Stomach (tissue), 9 donors: Measurements from ENCODE around the gene DIPK1C. TPM values are rescaled to one million over a fixed set of nuclear protein-coding genes. Genes with fewer than 3 reads are reported as not detected.
A peak's percentile ranks its signal among the peaks of the same experiment; 100 is the strongest.

Source experiments
- DNase-seq, 2 donors: peaks; one replicate each; pipeline versions ENCODE4 v3.0.0 to v3.0.0-alpha.2; 2013 to 2019
- H3K27ac ChIP-seq, 5 donors: fragments of 200-600 bp in 4 of 5; sonication (generic) in 4 of 5; one replicate each; pipeline ENCODE4 v1.5.1; 2013 to 2019; ENCODE audit warnings: mild to moderate bottlenecking in 1 of 5, moderate library complexity in 1 of 5
- H3K27me3 ChIP-seq, 3 donors: fragments of 200-600 bp; sonication (generic); one replicate each; pipeline ENCODE4 v1.5.1; 2017 to 2019; ENCODE audit warnings: mixed run types in 1 of 3
- H3K36me3 ChIP-seq, 4 donors: fragments of 200-600 bp; sonication (generic); 1 replicate in 3 of 4; 2 replicates in 1 of 4; pipeline ENCODE4 v1.5.1; 2016 to 2019
- H3K4me1 ChIP-seq, 4 donors: fragments of 200-600 bp; sonication (generic); one replicate each; pipeline ENCODE4 v1.5.1; 2016 to 2019
- H3K4me3 ChIP-seq, 4 donors: fragments of 200-600 bp; sonication (generic) in 3 of 4; one replicate each; pipeline ENCODE4 v1.5.1; 2016 to 2019; ENCODE audit warnings: mild to moderate bottlenecking in 1 of 4
- H3K9me3 ChIP-seq, 4 donors: fragments of 200-600 bp; sonication (generic); one replicate each; pipeline ENCODE4 v1.5.1; 2016 to 2019
- EP300 ChIP-seq: sonication (generic); formaldehyde crosslinking; IDR thresholded peaks from one replicate; pipeline ENCODE4 v1.6.1; 2017; ENCODE audit warnings: antibody characterized with exemption
- POLR2A ChIP-seq, 4 donors: fragments of 450-650 bp; IDR thresholded peaks; one replicate each; pipeline ENCODE4 v1.6.1; 2016; ENCODE audit warnings: antibody characterized with exemption in 4 of 4, control low read depth in 2 of 4, mild to moderate bottlenecking in 1 of 4, moderate library complexity in 1 of 4
- POLR2AphosphoS5 ChIP-seq, 3 donors: sonication (generic); formaldehyde crosslinking; IDR thresholded peaks; one replicate each; pipeline ENCODE4 v1.6.1; 2016; ENCODE audit warnings: antibody characterized with exemption in 3 of 3
- whole genome bisulfite sequencing, 5 donors: extraction: QIAGEN DNeasy Blood & Tissue Kit in 3 of 5; methylation state at CpG; one replicate each; pipeline versions ENCODE4 v1.1.5 to v1.1.7; 2013 to 2018; 5-methylcytosine and 5-hydroxymethylcytosine counted together
- intact Hi-C: fragments of 100-400 bp; cut with DNase I; formaldehyde crosslinking; loops from one replicate; pipeline ENCODE4 v1.15.1; 2023; ENCODE audit warnings: low total_unique reads
- polyA plus RNA-seq, 3 donors: library from polyadenylated mRNA; stranded (reverse); fragments of 200-250 nt; gene quantifications; one replicate each; pipeline ENCODE4 v1.2.3, GENCODE V29; 2013
- total RNA-seq, 5 donors: library from RNA; depleted of rRNA; stranded (reverse); fragments of >200 nt; gene quantifications; one replicate each; pipeline versions ENCODE4 v1.1.0 to v1.2.3, GENCODE V29; 2014 to 2016
- TF ChIP-seq, protein P1 (sequence below), 7 experiments: fragments of 450-650 bp in 4 of 7; fragments of 200-600 bp in 3 of 7; sonication (generic) in 3 of 7; IDR thresholded peaks; one replicate each; pipeline ENCODE4 v1.5.1; 2016 to 2019; ENCODE audit warnings: antibody characterized with exemption in 7 of 7, control low read depth in 2 of 7, mild to moderate bottlenecking in 1 of 7
- donor health status: healthy with polysubstance abuse.
- donor health status: Bipolar disorder and iron deficiency.
- donor health status: healthy.

DIPK1C gene
- total and polyA plus RNA-seq, 8 donors: 0.55 to 2.3 (median 1.8) TPM; not detected in 3

DNA sequence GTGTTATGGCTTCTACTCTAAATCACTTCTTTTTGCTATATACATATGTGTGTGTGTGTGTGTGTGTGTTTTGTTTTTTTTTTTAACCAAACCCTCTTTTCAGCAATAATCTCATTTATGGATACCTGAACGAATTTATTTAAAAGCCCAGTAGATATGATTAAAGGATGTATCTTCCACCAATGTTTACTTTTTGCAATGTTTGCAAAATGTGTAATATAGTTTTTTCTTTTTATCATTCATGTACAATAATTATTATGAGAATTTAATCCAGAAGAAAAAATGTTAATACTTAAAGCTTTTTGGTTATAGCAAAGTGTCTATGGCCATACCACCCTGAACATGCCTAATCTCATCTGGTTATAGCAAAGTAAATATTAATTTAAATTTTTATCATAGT, 37.4 kb upstream of the DIPK1C start:
- WGBS, 5 donors: 34 to 64% (median 44%) methylated on average over 1 of the region's 1 CpG
- TF ChIP-seq EP300 (no peak), POLR2A (IDR thresholded peaks at IDR 0.05) (no peak), POLR2AphosphoS5 (IDR thresholded peaks at IDR 0.05) (no peak)
- TF ChIP-seq, protein P1, sequence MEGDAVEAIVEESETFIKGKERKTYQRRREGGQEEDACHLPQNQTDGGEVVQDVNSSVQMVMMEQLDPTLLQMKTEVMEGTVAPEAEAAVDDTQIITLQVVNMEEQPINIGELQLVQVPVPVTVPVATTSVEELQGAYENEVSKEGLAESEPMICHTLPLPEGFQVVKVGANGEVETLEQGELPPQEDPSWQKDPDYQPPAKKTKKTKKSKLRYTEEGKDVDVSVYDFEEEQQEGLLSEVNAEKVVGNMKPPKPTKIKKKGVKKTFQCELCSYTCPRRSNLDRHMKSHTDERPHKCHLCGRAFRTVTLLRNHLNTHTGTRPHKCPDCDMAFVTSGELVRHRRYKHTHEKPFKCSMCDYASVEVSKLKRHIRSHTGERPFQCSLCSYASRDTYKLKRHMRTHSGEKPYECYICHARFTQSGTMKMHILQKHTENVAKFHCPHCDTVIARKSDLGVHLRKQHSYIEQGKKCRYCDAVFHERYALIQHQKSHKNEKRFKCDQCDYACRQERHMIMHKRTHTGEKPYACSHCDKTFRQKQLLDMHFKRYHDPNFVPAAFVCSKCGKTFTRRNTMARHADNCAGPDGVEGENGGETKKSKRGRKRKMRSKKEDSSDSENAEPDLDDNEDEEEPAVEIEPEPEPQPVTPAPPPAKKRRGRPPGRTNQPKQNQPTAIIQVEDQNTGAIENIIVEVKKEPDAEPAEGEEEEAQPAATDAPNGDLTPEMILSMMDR (IDR thresholded peaks at IDR 0.05): no peak
- intact Hi-C loops: no loop called here
- no peaks in the 10 kb centered on the region for H3K9me3 ChIP-seq
- no peak overlapping the region for H3K27ac ChIP-seq
- no peak overlapping the region for H3K4me3 ChIP-seq
- DNase-seq: no peak
- H3K4me1 ChIP-seq: peaks cover 20 to 36% (median 31%) of the 10 kb centered on the region in 4 donors
- no peaks in the 10 kb centered on the region for H3K36me3 ChIP-seq
- H3K27me3 ChIP-seq: no peaks in the 10 kb centered on the region

- Histone ChIP-seq H3K9me3 (no peaks in the 10 kb centered on the region), H3K27ac (no peak overlapping the region), H3K27me3 (no peaks in the 10 kb centered on the region), H3K36me3 (no peaks in the 10 kb centered on the region), H3K4me3 (no peak overlapping the region), H3K4me1 (peaks cover 17 to 28% (median 24%) of the 10 kb centered on the region in 4 donors)
- no peak for TF ChIP-seq POLR2A (IDR thresholded peaks at IDR 0.05)
- TF ChIP-seq, protein P1 (IDR thresholded peaks at IDR 0.05): peak in 5 of 7 experiments; percentile 45 to 85 (median 66)
- intact Hi-C loops: no loop called here
- DNase-seq: peak; percentile 63 to 89
- WGBS, 5 donors: 24 to 64% (median 49%) methylated on average over 1 of the region's 1 CpG
Measured at GRCh38 chr18:74493689-74494088, 36.6 kb upstream of the DIPK1C start.

DNA sequence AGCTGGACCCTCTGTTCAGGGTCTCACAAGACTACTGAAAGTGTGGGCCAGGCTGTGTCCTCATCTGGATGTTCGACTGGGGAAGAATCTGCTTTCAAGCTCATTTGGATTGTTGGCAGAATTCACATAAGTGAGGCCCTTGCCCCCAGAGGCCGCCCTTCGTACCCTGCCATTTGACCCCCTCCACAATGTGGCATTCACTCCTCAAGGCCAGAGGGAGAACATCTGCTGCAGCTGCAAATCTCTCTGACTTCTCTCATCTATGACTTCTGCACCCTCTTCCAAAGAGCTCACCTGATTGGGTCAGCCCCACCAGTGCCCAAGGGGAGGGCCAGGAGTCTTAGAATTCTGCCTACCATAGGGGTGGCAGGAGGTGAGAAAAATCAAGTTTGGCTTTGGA, 35.2 kb upstream of the DIPK1C start:
- Histone ChIP-seq H3K27me3 (no peaks in the 10 kb centered on the region), H3K27ac (no peak overlapping the region), H3K4me1 (peaks cover 2 to 14% (median 10%) of the 10 kb centered on the region in 4 donors), H3K4me3 (no peak overlapping the region), H3K36me3 (no peaks in the 10 kb centered on the region), H3K9me3 (no peaks in the 10 kb centered on the region)
- intact Hi-C loops: no loop called here
- TF ChIP-seq POLR2AphosphoS5 (IDR thresholded peaks at IDR 0.05) (no peak), EP300 (no peak), POLR2A (IDR thresholded peaks at IDR 0.05) (no peak)
- TF ChIP-seq, protein P1 (IDR thresholded peaks at IDR 0.05): no peak
- no peak for DNase-seq
- WGBS, 5 donors: 68 to 97% (median 93%) methylated on average over 3 of the region's 3 CpGs

DNA sequence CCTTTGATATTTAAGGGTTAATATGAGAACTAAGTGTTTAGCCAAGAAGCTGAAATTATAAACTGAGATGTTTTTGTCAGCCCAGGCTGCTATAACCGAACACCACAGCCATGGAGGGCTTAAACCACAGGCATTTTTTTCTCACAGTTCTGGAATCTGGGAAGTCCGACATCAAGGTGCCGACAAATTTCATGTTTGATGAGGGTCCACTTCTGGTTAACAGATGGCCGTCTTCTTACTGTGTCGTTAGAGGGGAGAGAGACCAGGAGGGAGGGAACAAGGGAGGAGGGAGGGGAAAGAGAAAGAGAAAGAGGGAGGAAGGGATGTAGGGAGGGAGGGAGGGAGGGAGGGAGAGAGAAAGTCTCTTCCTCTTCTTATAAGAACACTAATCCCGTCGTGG, 32.6 kb upstream of the DIPK1C start:
- no peaks in the 10 kb centered on the region for H3K9me3 ChIP-seq
- peaks cover 0 to 12% (median 2%) of the 10 kb centered on the region in 4 donors for H3K4me1 ChIP-seq
- TF ChIP-seq POLR2A (IDR thresholded peaks at IDR 0.05): no peak
- no peak for TF ChIP-seq EP300
- TF ChIP-seq, protein P1 (IDR thresholded peaks at IDR 0.05): no peak
- TF ChIP-seq POLR2AphosphoS5 (IDR thresholded peaks at IDR 0.05): no peak
- H3K27me3 ChIP-seq: no peaks in the 10 kb centered on the region
- 38 to 65% (median 51%) methylated on average over 7 of the region's 7 CpGs for WGBS, 5 donors
- intact Hi-C loops: no loop called here
- peak in 1 of 2 donors; percentile 52 for DNase-seq
- H3K4me3 ChIP-seq: no peak overlapping the region
- no peaks in the 10 kb centered on the region for H3K36me3 ChIP-seq
- H3K27ac ChIP-seq: no peak overlapping the region
